Hepatocyte (in vitro differentiated cells): ENCODE measurements around the gene RFX4. TPM values are rescaled to one million over a fixed set of nuclear protein-coding genes. Genes with fewer than 3 reads are reported as not detected.

Experiments
- DNase-seq: peaks from one replicate; pipeline ENCODE4 v3.0.0-alpha.2; 2016; ENCODE audit warnings: low spot score
- H2AFZ ChIP-seq: fragments of 200-600 bp; sonication (generic); 2 replicates; pipeline ENCODE4 v1.6.0; 2016; ENCODE audit warnings: antibody characterized with exemption, mild to moderate bottlenecking
- H3K27ac ChIP-seq: fragments of 200-600 bp; sonication (generic); 2 replicates; pipeline ENCODE4 v1.5.1; 2016; ENCODE audit warnings: mild to moderate bottlenecking
- H3K27me3 ChIP-seq: fragments of 200-600 bp; sonication (generic); 2 replicates; pipeline ENCODE4 v1.6.1; 2016
- H3K36me3 ChIP-seq: fragments of 200-600 bp; sonication (generic); replicated peaks from 2 replicates; pipeline ENCODE4 v1.5.1; 2016; ENCODE audit warnings: low read depth; ENCODE audit not compliant: insufficient read depth
- H3K4me1 ChIP-seq: fragments of 200-600 bp; sonication (generic); 2 replicates; pipeline ENCODE4 v1.5.1; 2016; ENCODE audit warnings: mild to moderate bottlenecking, moderate library complexity; ENCODE audit not compliant: insufficient read depth
- H3K4me2 ChIP-seq: fragments of 200-600 bp; sonication (generic); 2 replicates; pipeline ENCODE4 v1.6.0; 2016
- H3K4me3 ChIP-seq: fragments of 200-600 bp; sonication (generic); 2 replicates; pipeline ENCODE4 v1.5.1; 2016; ENCODE audit warnings: mild to moderate bottlenecking
- H3K79me2 ChIP-seq: fragments of 200-600 bp; sonication (generic); 2 replicates; pipeline ENCODE4 v1.6.0; 2017; ENCODE audit warnings: mild to moderate bottlenecking
- H3K9me2 ChIP-seq: fragments of 200-600 bp; sonication (generic); replicated peaks from 2 replicates; pipeline ENCODE4 v1.6.0; 2017; ENCODE audit warnings: mild to moderate bottlenecking; ENCODE audit not compliant: insufficient read depth
- H3K9me3 ChIP-seq: fragments of 200-600 bp; sonication (generic); 2 replicates; pipeline ENCODE4 v1.5.1; 2016; ENCODE audit warnings: low read depth, mild to moderate bottlenecking
- H4K20me1 ChIP-seq: fragments of 200-600 bp; sonication (generic); 2 replicates; pipeline ENCODE4 v1.6.0; 2016; ENCODE audit warnings: mild to moderate bottlenecking; ENCODE audit not compliant: insufficient read depth, poor library complexity, severe bottlenecking
- EZH2 ChIP-seq: fragments of 200-600 bp; sonication (generic); IDR thresholded peaks from 2 replicates; pipeline ENCODE4 v1.6.1; 2016; ENCODE audit warnings: antibody characterized with exemption, mild to moderate bottlenecking, borderline replicate concordance
- EZH2phosphoT487 ChIP-seq: fragments of 200-600 bp; sonication (generic); IDR thresholded peaks from one replicate; pipeline ENCODE4 v1.6.1; 2018; ENCODE audit warnings: antibody characterized with exemption, mild to moderate bottlenecking, low read depth, moderate library complexity; ENCODE audit not compliant: unreplicated experiment, severe bottlenecking
- WGBS: methylation state at CpG from one replicate; pipeline ENCODE4 v1.1.6; 2016; ENCODE audit warnings: low lambda C conversion rate; ENCODE audit errors: missing lambda C conversion rate; 5-methylcytosine and 5-hydroxymethylcytosine counted together
- polyA plus RNA-seq: library from polyadenylated mRNA; unstranded; fragments of >200 nt; fragmentation: Nextera tagmentation; extraction: Ambion mirVana; gene quantifications from 2 replicates; pipeline ENCODE4 v1.2.1, GENCODE V29; 2016
- total RNA-seq: library from RNA; depleted of rRNA; stranded (reverse); fragments of >200 nt; gene quantifications from 2 replicates; pipeline ENCODE4 v1.2.3, GENCODE V29; 2014
- TF ChIP-seq, protein P1 (sequence below): fragments of 200-600 bp; sonication (generic); IDR thresholded peaks from 2 replicates; pipeline ENCODE4 v1.5.1; 2016; ENCODE audit warnings: antibody characterized with exemption, mild to moderate bottlenecking; ENCODE audit not compliant: poor library complexity

RFX4 gene
- total and polyA plus RNA-seq, 2 experiments from 2014 or later: not detected

DNA sequence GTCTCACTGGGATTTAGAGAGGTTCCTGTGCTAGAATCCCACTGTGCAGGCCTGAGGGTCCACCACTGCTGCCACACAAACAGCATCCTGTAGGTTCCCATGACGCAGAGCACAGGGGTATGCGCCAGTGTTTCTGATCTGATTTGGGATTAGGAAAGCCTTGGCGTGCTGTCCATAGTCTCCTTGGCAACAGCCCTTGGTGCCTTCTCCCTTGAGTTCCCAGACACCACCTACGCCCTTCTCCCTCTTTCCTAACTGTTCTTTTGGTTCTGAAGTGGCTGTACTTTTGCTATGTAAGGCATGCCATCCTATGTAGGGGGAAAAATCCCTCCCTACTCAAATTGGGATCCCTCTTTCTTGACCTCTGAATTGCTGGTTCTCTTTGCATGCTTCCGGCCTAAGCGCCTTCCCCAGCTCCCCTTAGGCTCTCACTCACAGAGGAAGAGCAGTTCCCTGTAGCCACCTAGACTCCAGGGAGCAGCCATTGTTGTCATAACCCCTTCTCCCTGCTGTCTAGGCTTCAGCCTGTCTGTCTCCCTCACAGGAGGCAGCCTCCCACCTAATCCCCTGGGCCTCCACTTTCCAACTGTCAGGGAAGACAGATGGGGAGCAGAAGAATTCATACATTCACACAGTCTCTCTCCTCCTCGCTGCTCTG, 176.9 kb downstream of the RFX4 start:
- Histone ChIP-seq H2AFZ (no peak overlapping the region), H3K9me3 (no peaks in the 10 kb centered on the region), H4K20me1 (no peaks in the 10 kb centered on the region), H3K36me3 (no peaks in the 10 kb centered on the region), H3K4me1 (no peaks in the 10 kb centered on the region), H3K79me2 (no peaks in the 10 kb centered on the region), H3K27ac (no peak overlapping the region), H3K27me3 (no peaks in the 10 kb centered on the region), H3K4me3 (no peak overlapping the region), H3K9me2 (no peaks in the 10 kb centered on the region), H3K4me2 (no peak overlapping the region)
- 91% methylated on average over 7 of the region's 7 CpGs for WGBS
- TF ChIP-seq, protein P1, sequence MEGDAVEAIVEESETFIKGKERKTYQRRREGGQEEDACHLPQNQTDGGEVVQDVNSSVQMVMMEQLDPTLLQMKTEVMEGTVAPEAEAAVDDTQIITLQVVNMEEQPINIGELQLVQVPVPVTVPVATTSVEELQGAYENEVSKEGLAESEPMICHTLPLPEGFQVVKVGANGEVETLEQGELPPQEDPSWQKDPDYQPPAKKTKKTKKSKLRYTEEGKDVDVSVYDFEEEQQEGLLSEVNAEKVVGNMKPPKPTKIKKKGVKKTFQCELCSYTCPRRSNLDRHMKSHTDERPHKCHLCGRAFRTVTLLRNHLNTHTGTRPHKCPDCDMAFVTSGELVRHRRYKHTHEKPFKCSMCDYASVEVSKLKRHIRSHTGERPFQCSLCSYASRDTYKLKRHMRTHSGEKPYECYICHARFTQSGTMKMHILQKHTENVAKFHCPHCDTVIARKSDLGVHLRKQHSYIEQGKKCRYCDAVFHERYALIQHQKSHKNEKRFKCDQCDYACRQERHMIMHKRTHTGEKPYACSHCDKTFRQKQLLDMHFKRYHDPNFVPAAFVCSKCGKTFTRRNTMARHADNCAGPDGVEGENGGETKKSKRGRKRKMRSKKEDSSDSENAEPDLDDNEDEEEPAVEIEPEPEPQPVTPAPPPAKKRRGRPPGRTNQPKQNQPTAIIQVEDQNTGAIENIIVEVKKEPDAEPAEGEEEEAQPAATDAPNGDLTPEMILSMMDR: no peak
- DNase-seq: no peak

DNA sequence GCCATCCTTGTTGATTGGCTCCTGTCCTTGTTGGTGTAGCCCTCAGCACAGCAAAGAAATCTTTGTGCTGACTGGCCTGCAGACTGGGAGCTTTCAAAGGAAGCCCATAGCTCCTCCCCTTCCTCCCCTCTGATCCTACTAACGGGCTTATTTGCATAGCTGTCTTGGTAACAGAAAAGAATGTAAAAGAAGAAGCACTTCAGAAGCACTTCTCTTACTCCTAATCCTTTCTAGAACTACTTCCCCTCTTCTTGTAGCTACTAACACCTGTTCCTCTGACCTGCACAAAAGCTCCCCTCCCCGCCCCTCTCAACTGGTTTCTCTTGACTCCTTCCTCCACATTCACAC, 177.4 kb downstream of the RFX4 start:
- Histone ChIP-seq H3K36me3 (no peaks in the 10 kb centered on the region), H2AFZ (no peak overlapping the region), H4K20me1 (no peaks in the 10 kb centered on the region), H3K27me3 (no peaks in the 10 kb centered on the region), H3K4me3 (no peak overlapping the region), H3K4me1 (no peaks in the 10 kb centered on the region), H3K27ac (no peak overlapping the region), H3K79me2 (no peaks in the 10 kb centered on the region), H3K4me2 (no peak overlapping the region), H3K9me3 (no peaks in the 10 kb centered on the region), H3K9me2 (no peaks in the 10 kb centered on the region)
- 63% methylated on average over 2 of the region's 2 CpGs for WGBS
- no peak for DNase-seq
- TF ChIP-seq, protein P1: no peak
- TF ChIP-seq EZH2phosphoT487: no peak
- TF ChIP-seq EZH2: no peak

DNA sequence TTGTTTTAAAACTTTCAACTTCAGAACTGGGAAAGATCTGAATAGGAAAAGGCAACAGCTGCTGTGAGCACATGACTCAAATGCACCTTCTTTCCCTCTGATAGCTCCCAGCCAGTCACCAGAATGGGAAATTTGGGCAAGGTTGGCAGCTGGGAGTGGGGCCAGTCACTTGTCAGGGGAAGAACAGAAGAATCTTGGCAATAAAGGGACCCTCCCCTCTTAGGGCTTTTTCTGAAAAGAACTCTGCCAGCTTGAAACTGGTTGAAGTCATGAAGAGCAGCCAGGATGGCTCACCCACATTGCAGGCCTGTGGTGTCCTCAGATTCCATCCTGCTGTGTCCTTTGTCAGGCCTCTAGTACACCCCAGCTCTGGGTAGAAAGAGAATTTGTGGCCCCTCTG, 181.4 kb downstream of the RFX4 start:
- TF ChIP-seq EZH2phosphoT487: no peak
- TF ChIP-seq EZH2: no peak
- Histone ChIP-seq H3K4me3 (no peak overlapping the region), H3K27me3 (no peaks in the 10 kb centered on the region), H3K36me3 (no peaks in the 10 kb centered on the region), H3K4me2 (no peak overlapping the region), H3K9me3 (no peaks in the 10 kb centered on the region), H3K4me1 (no peaks in the 10 kb centered on the region), H3K9me2 (no peaks in the 10 kb centered on the region), H3K27ac (no peak overlapping the region), H4K20me1 (no peaks in the 10 kb centered on the region), H2AFZ (no peak overlapping the region), H3K79me2 (no peaks in the 10 kb centered on the region)
- no peak for DNase-seq

DNA sequence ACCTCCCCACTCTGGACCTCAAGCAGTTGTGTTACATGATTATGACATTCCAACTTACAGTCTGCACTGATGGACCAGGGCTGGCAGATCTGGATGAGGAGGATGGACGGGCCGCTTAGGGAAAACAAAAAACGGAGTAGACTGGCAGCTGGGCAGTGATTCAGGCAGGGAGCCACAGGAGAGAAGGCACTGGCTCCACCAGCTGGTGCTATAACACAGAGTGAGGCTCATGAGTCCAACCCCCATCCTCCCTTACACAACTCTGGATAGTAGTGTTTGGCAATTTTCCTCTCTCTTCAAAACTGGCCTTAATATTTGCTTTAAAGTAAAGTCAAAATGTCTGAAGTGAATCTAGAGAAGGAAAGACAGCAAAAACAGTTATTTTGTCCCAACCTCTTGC, 181.9 kb downstream of the RFX4 start:
- Histone ChIP-seq H3K4me3 (no peak overlapping the region), H3K4me2 (no peak overlapping the region), H2AFZ (no peak overlapping the region), H3K4me1 (no peaks in the 10 kb centered on the region), H3K36me3 (no peaks in the 10 kb centered on the region), H3K9me3 (no peaks in the 10 kb centered on the region), H3K79me2 (no peaks in the 10 kb centered on the region), H3K27me3 (no peaks in the 10 kb centered on the region), H4K20me1 (no peaks in the 10 kb centered on the region), H3K9me2 (no peaks in the 10 kb centered on the region), H3K27ac (no peak overlapping the region)
- WGBS: 96% methylated on average over 3 of the region's 3 CpGs
- no peak for DNase-seq
- TF ChIP-seq EZH2phosphoT487: no peak
- TF ChIP-seq, protein P1: no peak
- no peak for TF ChIP-seq EZH2
